HG03378 (cell line): ENCODE measurements around the gene CD160.
"Not testable (repeated sequence)": the region's sequence is repeated elsewhere in the genome, so short reads cannot be mapped to it uniquely, and the experiment has no call there.

Experiments used
- ATAC-seq: cut with Tn5 transposase; IDR thresholded peaks from one replicate; pipeline ENCODE4 v1.9.1; 2021; ENCODE audit warnings: mild to moderate bottlenecking, moderate library complexity; ENCODE audit not compliant: unreplicated experiment

CD160 gene

DNA sequence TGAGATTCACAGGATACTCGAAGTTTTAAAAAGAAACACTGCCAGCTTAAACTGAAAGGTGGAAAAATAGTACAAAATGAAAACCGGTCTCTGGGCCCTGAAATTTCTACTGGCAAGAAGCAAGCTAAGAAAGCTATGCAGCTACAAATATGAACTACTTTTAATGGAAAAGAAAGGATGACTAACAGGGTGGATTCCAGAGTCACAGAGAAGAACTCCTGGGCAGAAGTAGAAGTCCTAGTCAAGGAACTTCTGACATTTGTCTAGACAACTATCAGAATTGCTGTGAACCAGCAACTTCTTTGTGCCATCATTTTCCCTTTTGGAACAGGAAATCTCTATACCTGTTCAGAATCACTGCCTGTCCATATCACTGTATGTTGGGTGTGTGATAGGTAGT, 38.1 kb downstream of the CD160 start:
- ATAC-seq = no peak

DNA sequence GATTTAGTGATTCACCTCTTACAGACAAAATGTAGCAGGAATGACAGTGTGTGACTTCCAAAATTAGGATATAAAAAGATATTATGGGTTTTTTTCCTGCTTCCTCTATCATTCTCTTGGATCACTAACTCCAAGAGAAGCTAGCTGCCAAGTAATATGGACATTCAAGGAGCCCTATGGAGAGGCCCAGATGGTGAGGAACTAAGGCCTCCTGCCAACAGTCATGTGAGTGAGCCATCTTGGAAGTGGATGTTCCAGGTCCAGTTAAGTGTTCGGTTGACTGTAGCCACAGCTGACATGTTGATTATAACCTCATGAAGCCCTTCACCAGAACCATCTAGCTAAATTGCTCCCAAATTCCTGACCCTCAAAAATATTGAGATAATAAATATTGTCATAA, 38.8 kb downstream of the CD160 start:
- no peak for ATAC-seq

DNA sequence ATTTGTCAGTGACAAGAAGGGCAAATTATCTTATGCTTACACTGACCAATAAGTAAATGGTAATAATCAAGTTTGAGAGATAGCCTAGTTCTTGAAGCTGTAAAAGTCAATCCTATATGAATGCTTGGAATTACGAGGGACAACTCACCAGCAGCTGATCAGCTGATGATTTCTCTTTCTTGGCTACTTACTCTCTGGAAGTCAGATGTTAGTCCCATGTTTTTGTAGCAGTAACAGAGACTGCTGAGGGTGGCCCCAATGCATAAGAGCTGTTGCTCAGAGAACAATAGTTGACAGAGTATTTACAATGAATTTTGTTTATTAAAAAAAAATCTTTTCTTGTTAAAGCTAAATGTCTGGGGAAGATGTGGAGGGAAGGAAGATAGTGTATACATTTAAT, 39.3 kb downstream of the CD160 start:
- no peak for ATAC-seq

DNA sequence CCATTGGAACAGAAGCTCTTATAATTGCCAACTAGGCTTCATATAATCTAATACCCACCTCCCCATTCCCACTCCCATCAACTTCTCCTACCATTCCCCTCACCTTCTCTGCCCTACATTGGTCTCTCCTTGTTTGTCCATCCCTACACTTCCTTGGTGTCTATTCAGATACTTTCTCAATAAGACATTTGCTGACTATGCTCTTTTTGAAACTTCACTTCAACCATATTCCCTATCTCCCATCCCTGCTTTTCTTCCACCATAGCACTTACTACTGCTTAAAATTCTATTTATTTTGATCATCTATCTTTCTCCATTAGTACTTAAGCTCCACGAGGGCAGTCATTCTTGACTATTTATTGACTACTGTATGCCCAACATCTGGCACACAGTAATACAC, 40.4 kb downstream of the CD160 start:
- ATAC-seq = no peak

DNA sequence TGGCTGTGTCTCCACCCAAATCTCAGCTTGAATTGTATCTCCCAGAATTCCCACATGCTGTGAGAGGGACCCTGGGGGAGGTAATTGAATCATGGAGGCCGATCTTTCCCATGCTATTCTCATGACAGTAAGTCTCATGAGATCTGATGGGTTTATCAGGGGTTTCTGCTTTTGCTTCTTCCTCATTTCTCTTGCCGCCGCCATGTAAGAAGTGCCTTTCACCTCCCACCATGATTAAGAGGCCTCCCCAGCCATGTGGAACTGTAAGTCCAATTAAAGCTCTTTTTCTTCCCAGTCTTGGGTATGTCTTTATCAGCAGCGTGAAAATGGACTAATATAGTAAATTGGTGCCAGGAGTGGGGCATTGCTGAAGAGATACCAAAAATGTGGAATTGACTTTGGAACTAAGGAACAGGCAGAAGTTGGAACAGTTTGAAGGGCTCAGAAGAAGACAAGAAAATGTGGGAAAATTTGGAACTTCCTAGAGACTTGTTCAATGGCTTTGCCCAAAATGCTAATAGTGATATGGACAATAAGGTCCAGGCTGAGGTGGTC, 41.2 kb downstream of the CD160 start:
- not testable (repeated sequence) for ATAC-seq

DNA sequence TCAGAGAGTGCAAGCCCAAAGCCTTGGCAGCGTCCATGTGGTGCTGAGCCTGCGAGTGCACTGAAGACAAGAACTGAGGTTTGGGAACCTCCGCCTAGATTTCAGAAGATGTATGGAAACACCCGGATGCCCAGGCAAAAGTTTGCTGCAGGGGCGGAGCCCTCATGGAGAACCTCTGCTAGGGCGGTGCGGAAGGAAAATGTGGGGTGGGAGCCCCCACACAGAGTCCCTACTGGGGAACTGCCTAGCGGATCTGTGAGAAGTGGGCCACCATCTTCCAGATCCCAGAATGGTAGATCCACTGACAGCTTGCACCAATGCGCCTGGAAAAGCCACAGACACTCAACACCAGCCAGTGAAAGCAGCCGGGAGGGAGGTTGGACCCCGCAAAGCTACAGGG, 42.2 kb downstream of the CD160 start:
- ATAC-seq = not testable (repeated sequence)

DNA sequence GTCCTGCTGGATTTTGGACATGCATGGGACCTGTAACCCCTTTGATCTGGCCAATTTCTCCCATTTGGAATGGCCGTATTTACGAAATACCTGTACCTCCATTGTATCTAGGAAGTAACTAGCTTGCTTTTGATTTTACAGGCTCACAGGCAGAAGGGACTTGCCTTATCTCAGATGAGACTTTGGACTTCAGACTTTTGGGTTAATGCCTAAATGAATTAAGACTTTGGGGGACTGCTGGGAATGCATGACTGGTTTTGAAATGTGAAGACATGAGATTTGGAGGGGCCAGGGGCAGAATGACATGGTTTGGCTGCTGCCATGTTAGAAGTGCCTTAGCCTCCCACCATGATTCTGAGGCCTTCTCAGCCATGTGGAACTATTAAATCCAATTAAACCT, 42.7 kb downstream of the CD160 start:
- ATAC-seq = not testable (repeated sequence)

DNA sequence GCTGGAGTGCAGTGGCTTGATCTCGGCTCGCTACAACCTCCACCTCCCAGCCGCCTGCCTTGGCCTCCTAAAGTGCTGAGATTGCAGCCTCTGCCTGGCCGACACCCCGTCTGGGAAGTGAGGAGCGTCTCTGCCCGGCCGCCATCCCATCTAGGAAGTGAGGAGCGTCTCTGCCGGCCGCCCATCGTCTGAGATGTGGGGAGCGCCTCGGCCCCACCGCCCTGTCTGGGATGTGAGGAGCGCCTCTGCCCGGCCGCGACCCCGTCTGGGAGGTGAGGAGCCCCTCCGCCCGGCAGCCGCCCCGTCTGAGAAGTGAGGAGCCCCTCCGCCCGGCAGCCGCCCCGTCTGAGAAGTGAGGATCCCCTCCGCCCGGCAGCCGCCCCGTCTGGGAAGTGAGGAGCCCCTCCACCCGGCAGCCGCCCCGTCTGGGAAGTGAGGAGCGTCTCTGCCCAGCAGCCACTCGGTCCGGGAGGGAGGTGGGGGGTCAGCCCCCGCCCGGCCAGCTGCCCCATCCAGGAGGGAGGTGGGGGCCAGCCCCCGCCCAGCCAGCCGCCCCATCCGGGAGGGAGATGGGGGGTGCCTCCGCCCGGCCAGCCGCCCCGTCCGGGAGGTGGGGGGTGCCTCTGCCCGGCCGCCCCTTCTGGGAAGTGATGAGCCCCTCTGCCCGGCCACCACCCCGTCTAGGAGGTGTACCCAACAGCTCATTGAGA, 45.1 kb downstream of the CD160 start:
- not testable (repeated sequence) for ATAC-seq

DNA sequence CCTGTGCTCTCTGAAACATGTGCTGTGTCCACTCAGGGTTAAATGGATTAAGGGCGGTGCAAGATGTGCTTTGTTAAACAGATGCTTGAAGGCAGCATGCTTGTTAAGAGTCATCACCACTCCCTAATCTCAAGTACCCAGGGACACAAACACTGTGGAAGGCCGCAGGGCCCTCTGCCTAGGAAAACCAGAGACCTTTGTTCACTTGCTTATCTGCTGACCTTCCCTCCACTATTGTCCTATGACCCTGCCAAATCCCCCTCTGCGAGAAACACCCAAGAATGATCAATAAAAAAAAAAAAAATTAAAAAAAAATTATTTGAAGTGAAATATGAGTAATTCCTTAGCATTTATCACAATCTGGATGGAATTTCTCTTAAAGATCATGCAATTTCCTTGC, 45.8 kb downstream of the CD160 start:
- ATAC-seq = not testable (repeated sequence)

DNA sequence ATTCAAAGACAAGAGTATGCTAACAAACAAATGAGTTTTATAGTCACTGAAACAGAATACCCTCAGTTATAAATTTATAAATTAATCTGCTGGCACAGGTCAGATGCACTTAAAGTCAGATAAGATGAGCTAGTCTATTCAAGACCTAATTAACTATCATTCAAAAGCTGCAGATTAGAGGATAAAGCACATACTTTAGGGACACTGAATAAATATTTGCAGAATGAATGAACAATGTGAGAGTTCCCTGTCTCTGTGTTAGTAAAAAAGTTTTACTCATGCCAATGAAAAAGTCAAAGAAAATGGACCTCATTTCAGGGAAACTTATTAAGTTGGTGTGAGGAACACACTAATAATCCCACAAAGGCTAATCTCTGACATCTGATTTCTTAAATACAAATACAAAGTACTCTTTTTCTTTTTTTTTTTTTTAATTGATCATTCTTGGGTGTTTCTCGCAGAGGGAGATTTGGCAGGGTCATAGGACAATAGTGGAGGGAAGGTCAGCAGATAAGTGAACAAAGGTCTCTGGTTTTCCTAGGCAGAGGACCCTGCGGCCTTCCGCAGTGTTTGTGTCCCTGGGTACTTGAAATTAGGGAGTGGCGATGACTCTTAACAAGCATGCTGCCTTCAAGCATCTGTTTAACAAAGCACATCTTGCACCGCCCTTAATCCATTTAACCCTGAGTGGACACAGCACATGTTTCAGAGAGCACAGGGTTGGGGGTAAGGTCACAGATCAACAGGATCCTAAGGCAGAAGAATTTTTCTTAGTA, 46.5 kb downstream of the CD160 start:
- ATAC-seq = not testable (repeated sequence)

DNA sequence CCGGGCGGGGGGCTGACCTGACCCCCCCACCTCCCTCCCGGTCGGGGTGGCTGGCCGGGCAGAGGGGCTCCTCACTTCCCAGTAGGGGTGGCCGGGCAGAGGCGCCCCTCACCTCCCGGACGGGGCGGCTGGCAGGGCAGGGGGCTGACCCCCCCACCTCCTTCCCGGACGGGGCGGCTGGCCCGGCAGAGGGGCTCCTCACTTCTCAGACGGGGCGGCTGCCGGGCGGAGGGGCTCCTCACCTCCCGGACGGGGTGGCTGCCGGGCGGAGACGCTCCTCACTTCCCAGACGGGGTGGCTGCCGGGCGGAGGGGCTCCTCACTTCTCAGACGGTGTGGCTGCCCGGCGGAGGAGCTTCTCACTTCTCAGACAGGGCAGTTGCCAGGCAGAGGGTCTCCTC, 47.6 kb downstream of the CD160 start:
- ATAC-seq = not testable (repeated sequence)

DNA sequence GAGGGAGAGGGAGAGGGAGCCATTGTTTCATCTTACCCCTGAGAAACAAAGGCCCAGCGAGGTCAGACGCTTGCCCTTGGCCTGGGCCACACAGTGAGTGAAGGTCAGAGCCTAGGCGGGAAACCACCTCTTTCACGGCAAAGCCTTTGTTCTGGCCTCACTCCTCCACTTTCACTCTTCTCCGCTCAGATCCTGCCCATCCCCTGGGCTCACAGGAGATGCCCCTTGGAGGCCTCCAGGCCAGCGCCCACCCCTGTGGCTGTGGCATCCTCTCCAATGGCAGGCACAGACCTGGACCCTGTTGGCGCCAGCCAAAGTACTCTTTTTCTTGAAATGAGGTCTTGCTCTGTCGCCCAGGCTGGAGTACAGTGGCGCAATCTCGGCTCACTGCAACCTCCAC, 48.7 kb downstream of the CD160 start:
- ATAC-seq = not testable (repeated sequence)

DNA sequence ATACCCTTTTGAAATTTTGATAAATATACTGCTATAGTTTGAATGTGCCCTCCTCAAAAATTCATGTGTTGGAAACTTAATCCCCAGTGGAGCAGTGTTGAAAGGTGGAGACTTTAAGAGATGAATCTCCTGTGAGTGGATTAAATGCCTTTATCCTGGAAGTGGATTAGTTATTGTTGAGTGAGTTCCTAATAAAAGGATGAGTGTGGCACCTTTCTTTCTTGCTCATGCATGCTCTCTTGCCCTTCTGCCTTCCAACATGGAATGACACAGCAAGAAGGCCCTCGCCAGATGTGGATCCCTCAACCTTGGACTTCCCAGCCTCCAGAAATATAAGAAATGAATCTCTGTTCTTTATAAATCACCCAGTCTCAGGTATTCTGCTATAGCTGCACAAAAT, 51.8 kb downstream of the CD160 start:
- no peak for ATAC-seq

DNA sequence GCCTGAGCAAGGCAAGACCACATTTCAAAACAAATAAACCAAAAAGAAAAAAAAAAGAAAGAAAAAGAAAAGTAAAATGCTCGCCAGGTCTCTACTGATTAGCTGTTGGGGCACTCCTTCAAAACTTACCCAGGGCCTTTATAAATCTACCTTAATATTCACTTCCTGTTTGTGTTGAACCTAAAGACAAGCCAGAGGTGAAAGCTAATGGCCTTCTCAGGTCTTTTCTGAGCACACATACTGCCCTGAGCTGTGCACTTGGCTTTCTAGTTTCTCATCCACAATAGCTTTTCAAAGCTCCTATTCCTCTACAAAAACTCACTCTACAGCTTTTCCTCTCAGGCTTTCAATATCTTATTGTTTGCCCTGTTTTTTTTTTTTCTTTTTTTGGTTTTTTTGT, 54.1 kb downstream of the CD160 start:
- no peak for ATAC-seq

DNA sequence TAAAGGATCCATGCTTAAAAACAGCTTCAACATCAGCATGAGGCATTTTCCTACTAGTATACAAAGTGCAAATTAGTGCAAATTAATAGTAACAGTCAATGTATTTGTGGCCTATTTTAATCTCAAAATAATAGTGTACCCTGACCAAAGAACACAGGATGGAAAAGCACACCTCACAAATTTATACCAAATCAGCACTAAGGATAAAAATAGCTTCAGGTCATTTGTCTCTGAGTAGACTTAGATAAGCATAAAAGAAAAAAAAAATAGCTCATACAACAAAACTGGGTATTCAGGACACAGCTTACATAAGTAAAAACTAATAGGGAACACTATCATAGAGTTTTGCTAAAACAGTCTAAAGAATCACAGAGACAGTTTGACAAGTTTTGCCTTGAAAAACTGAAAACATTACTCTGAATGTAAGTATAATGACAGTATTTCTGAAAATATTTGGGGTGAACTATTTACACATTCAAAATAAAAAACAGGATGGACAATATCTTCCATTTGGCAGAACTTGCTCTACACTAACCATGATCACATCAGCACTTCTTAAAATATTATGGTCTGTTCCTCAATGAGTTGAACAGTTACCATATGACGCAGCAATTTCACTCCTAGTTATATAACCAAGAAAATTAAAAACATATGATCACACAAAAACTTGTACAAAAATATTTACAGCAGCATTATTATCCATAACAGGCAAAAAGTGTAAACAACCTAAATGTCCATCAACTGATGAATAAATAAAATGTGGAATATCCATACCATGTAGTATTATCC, 58.3 kb downstream of the CD160 start:
- ATAC-seq = no peak

DNA sequence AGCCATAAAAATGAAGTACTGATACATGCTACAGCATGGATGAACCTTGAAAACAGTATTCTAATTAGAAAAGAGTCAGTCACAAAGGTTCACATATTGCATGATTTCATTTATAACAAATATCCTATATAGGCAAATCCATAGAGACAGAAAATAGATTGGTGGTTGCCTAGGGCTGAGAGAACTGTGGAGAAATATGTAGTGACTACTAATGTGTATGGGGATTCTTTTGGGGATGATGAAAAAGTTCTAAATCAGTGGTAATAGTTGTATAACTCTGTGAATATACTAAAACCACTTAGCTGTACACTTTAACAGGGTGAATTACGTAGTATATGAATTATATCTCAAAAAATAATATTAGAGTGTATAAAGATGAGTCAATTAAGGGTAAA, 58.8 kb downstream of the CD160 start:
- ATAC-seq = no peak

DNA sequence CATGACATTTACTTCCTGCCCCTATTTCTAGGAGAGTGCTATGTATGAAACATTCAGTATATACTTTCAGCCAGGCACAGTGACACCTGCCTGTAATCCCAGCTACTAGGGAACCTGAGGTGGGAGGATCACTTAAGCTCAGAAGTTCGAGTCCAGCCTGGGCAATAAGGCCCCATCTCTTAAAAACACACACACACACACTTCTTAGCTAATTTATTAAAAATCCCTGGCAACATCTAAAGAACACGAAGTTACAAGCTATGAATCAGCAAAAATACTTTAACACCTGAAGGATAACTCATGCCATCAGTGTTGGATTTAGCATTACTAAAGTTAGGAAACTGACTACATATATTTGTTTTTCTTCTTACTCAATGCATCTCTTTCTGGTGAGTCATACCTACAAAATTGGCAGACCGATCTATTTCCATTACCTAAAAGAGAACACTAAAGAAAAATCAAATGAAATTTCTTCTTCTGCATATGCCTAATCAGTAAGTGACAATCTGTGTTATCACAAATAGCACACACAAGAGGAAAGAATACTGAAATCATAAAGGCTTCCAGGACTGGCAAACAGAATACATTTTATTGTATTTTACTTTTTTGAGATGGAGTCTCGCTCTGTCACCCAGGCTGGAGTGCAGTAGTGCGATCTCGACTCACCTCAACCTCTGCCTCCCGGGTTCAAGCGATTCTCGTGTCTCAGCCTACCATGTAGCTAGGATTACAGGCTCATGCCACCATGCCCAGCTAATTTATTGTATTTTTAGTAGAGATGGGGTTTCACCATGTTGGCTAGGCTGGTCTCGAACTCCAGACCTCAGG, 63.2 kb downstream of the CD160 start:
- ATAC-seq = no peak

DNA sequence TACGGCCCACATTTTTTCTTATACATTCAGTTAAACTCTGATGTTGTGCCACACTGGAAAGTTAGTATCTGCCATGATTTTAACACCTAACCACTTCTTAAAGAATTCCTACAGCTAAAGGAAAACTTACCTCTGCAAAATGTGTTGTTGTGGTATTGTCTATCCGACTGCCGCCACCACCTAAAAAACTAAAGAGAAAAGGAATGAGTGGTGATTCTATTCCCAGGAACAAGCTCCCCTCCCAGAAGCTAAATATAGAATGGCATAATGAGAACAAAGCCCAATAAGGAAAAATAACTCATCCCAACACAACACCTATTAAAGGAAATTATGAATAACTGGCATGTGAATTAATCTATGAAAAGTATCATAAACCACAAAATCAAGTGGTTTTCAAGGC, 65.1 kb downstream of the CD160 start:
- ATAC-seq = no peak

DNA sequence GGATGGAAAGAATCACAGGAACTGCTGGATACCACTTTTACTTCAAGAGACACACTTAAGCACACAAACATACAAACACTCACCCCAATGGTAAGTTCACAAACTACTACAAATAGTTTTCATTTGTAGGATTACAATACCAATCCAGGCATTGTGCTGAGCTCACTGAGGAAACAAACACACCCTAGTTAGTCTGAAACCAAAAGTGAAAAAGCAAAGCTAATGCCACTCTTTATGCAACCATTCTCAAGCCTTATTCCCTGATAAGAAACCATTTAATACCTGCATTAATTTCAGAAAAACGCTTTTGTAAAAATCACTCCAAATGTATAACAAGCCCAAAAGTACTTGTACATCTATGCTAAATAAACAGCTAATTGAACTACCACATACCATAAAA, 66.2 kb downstream of the CD160 start:
- peak; percentile 44 for ATAC-seq

DNA sequence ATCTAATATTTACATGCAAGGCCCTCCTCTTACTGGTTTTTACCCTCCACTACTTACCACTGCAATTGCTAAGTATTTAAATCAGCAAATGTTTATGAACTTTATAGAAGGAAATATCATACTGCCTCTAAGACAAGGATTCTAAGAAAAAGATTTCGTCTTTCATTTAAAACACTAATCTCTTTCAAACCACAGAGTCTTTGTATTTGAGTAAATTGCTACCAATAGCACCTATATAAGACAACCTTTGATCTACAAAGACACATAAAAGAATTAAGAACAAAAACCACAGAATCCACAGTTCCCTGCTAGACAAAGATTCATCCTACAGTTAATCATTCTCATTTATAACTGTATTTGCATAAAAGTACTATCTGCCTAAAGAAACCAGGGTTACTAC, 67.0 kb downstream of the CD160 start:
- ATAC-seq = no peak

DNA sequence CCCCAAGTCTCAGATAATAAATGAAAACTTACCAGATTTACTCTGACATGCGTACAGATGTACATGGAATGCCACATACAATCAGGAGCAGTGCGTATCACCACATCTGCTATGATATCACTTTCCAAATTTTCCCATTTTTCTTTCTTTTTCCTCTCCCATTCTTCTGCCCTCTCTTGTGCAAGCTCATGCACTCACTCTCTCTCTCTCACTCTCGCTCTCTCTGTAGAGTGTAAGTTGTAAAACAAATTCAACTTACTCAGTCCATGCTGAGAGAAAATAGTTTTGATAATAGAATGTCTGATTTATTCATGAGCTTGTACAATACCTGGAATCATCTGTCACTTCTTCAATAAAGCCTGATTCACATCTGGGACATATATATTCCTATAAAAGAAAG, 69.3 kb downstream of the CD160 start:
- ATAC-seq = no peak
